ENCODE results near the gene IQSEC1.

DNA sequence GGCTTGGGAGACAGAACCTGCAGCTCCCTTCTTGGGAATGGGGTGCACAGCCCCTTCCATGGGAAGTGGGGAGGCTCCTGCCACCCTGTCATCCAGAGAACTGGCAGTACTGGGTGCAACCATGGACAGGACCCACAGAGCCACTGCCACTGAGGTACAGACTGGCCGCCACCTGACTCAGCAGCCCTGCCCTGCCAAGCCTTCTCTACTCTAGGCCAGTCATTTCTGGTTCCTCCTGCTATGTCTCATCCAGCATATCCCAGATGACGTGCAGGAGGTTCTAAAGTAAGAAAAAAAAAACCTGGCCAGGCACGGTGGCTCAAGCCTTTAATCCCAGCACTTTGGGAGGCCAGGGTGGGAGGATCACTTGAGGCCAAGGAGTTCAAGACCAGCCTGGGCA is 155.0 kb downstream of the IQSEC1 start:
- TF ChIP-seq CTCF (IDR thresholded peaks at IDR 0.05; ENCODE audit: poor library complexity) (no peak), EZH2phosphoT487 (IDR thresholded peaks at IDR 0.05; ENCODE audit: low read depth, severe bottlenecking, unreplicated experiment) (no peak)

Measured in hepatocyte (in vitro differentiated cells).